Neuronal stem cell (in vitro differentiated cells): ENCODE data around the gene PGP.
A peak's percentile ranks its signal among the peaks of the same experiment; 100 is the strongest.
"Not testable (repeated sequence)": the region's sequence is repeated elsewhere in the genome, so short reads cannot be mapped to it uniquely, and the experiment has no call there.

ENCODE experiments used
- DNase-seq: peaks from one replicate; pipeline ENCODE4 v3.0.0-alpha.2; 2013; ENCODE audit warnings: low spot score
- H2AFZ ChIP-seq: one replicate; pipeline ENCODE4 v1.6.1; 2013; ENCODE audit warnings: mild to moderate bottlenecking, low read length, inconsistent platforms
- H2AK5ac ChIP-seq: 2 replicates; pipeline ENCODE4 v1.6.1; 2013; ENCODE audit warnings: low read depth, mild to moderate bottlenecking, inconsistent platforms, low read length, moderate library complexity, mixed read lengths
- H2BK120ac ChIP-seq: 2 replicates; pipeline ENCODE4 v1.6.1; 2013; ENCODE audit warnings: low read depth, mild to moderate bottlenecking, inconsistent platforms, low read length, moderate library complexity, mixed read lengths
- H2BK12ac ChIP-seq: one replicate; pipeline ENCODE4 v1.6.1; 2013; ENCODE audit warnings: low read length, inconsistent platforms
- H2BK15ac ChIP-seq: 2 replicates; pipeline ENCODE4 v1.6.1; 2013; ENCODE audit warnings: mild to moderate bottlenecking, low read length, inconsistent platforms, mixed read lengths
- H2BK5ac ChIP-seq: one replicate; pipeline ENCODE4 v1.6.1; 2013; ENCODE audit warnings: inconsistent platforms, mild to moderate bottlenecking, low read length, moderate library complexity
- H3K14ac ChIP-seq: one replicate; pipeline ENCODE4 v1.6.1; 2013; ENCODE audit warnings: low read length, inconsistent platforms
- H3K18ac ChIP-seq: 2 replicates; pipeline ENCODE4 v1.6.1; 2013; ENCODE audit warnings: low read length, inconsistent platforms
- H3K23ac ChIP-seq: 2 replicates; pipeline ENCODE4 v1.6.1; 2013; ENCODE audit warnings: low read depth, mild to moderate bottlenecking, mixed read lengths, low read length, inconsistent platforms; ENCODE audit not compliant: poor library complexity
- H3K27ac ChIP-seq: replicated peaks from 3 replicates; pipeline ENCODE4 v1.5.1; 2013; ENCODE audit warnings: low read length, inconsistent platforms
- H3K27me3 ChIP-seq, 3 experiments: 2 replicates each; pipeline ENCODE4 v1.6.1; 2013; ENCODE audit warnings: low read length in 3 of 3, mild to moderate bottlenecking in 2 of 3, inconsistent platforms in 1 of 3, low read depth in 1 of 3, mixed read lengths in 1 of 3, moderate library complexity in 1 of 3; ENCODE audit not compliant: control insufficient read depth in 3 of 3, insufficient read depth in 3 of 3
- H3K36me3 ChIP-seq, 2 donors: replicated peaks in 1 of 2; 2 replicates each; pipeline ENCODE4 v1.6.1; 2013; ENCODE audit warnings: low read length in 2 of 2; ENCODE audit not compliant: control insufficient read depth in 2 of 2, insufficient read depth in 2 of 2
- H3K4ac ChIP-seq: 2 replicates; pipeline ENCODE4 v1.6.1; 2013; ENCODE audit warnings: inconsistent platforms, mild to moderate bottlenecking, low read length, moderate library complexity
- H3K4me1 ChIP-seq, 2 donors: 1 replicate in 1 of 2; 2 replicates in 1 of 2; pipeline ENCODE4 v1.6.1; 2013; ENCODE audit warnings: low read length in 2 of 2, low read depth in 1 of 2; ENCODE audit not compliant: control insufficient read depth in 2 of 2, insufficient read depth in 1 of 2
- H3K4me2 ChIP-seq: one replicate; pipeline ENCODE4 v1.6.1; 2013; ENCODE audit warnings: mild to moderate bottlenecking, low read length, inconsistent platforms; ENCODE audit not compliant: insufficient read depth, poor library complexity, severe bottlenecking
- H3K4me3 ChIP-seq, 2 donors: 2 replicates each; pipeline ENCODE4 v1.5.1; 2013; ENCODE audit warnings: low read length in 2 of 2, mild to moderate bottlenecking in 2 of 2, inconsistent platforms in 1 of 2, moderate library complexity in 1 of 2
- H3K79me1 ChIP-seq: one replicate; pipeline ENCODE4 v1.6.1; 2013; ENCODE audit warnings: low read depth, mild to moderate bottlenecking, inconsistent platforms, low read length, moderate library complexity
- H3K9ac ChIP-seq: one replicate; pipeline ENCODE4 v1.6.1; 2013; ENCODE audit warnings: mild to moderate bottlenecking, low read depth, low read length, inconsistent platforms; ENCODE audit not compliant: poor library complexity
- H3K9me3 ChIP-seq, 2 donors: replicated peaks in 1 of 2; 2 replicates each; pipeline versions ENCODE3 to v1.6.1; 2013; ENCODE audit warnings: low read length in 2 of 2, mild to moderate bottlenecking in 2 of 2, inconsistent platforms in 1 of 2, low read depth in 1 of 2, mixed read lengths in 1 of 2, moderate library complexity in 1 of 2; ENCODE audit not compliant: control insufficient read depth in 2 of 2, insufficient read depth in 1 of 2
- H4K8ac ChIP-seq: one replicate; pipeline ENCODE4 v1.6.1; 2013; ENCODE audit warnings: low read depth, mild to moderate bottlenecking, inconsistent platforms, low read length, moderate library complexity
- H4K91ac ChIP-seq: one replicate; pipeline ENCODE4 v1.6.1; 2013; ENCODE audit warnings: low read length, low read depth, mild to moderate bottlenecking, inconsistent platforms; ENCODE audit not compliant: poor library complexity
- WGBS, 2 donors: extraction: QIAGEN DNeasy Blood & Tissue Kit; methylation state at CpG; one replicate each; pipeline ENCODE4 v1.1.7; 2013; ENCODE audit warnings: missing lambda C conversion rate in 2 of 2, mixed read lengths in 1 of 2; ENCODE audit not compliant: insufficient read length in 2 of 2, insufficient replicate concordance in 1 of 2; ENCODE audit errors: extremely low coverage in 2 of 2; 5-methylcytosine and 5-hydroxymethylcytosine counted together

The PGP gene

DNA sequence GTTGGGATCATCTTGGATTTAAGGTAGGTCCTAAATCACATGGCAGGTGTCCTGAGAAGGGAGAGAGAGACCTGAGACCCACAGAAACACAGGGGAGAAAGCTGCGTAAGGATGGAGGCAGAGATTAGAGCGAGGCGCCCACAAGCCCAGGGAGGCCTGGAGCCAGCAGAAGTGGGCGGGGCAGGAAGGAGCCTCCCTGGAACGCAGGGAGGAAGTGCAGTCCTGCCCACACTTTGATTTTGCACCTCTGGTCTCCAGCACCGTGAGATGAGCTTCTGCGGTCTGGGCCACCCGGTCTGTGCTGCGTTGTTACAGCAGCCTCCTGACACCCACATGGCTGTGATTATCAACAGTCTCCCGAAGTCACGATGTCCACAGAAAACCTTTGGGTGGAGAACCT, 28.0 kb upstream of the PGP start:
- peaks cover 42 to 82% of the 10 kb centered on the region in 2 donors for H3K36me3 ChIP-seq
- WGBS, 2 donors = no CpG with 5 or more reads among the region's 11 CpGs

DNA sequence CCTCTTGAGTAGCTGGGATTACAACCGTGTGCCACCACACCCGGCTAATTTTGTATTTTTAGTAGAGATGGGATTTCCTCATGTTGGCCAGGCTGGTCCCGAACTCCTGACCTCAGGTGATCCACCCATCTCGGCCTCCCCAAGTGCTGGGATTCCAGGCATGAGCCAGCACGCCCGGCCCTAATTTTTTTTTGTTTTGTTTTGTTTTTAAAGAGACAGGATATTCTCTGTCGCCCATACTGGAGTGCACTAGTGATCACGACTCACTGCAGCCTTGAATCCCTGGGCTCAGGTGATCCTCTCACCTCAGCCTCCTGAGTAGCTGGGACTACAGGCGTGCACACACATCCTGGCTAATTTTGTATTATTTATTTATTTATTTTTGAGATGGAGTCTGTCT, 25.7 kb upstream of the PGP start:
- H3K9ac ChIP-seq, H4K8ac ChIP-seq, H3K23ac ChIP-seq, H3K18ac ChIP-seq, H3K4me2 ChIP-seq, H3K14ac ChIP-seq, H3K27ac ChIP-seq, H3K9me3 ChIP-seq, H2AFZ ChIP-seq, H3K4ac ChIP-seq, H2BK120ac ChIP-seq, H4K91ac ChIP-seq, H3K4me3 ChIP-seq, DNase-seq, H3K79me1 ChIP-seq, H2AK5ac ChIP-seq, H2BK5ac ChIP-seq, H2BK12ac ChIP-seq, H2BK15ac ChIP-seq: not testable (repeated sequence)
- peaks cover 0 to 16% of the 10 kb centered on the region in 2 donors for H3K4me1 ChIP-seq
- peaks cover 0 to 22% (median 7%) of the 10 kb centered on the region in 3 experiments for H3K27me3 ChIP-seq
- no CpG with 5 or more reads among the region's 9 CpGs for WGBS, 2 donors
- H3K36me3 ChIP-seq = peaks cover 33 to 73% of the 10 kb centered on the region in 2 donors

More for the DNA sequence above, 28.0 kb upstream of the PGP start:
- Histone ChIP-seq H3K4ac (no peak overlapping the region), H3K4me2 (no peak overlapping the region), H3K14ac (no peak overlapping the region), H4K91ac (no peak overlapping the region), H3K23ac (no peak overlapping the region), H3K9me3 (no peaks in the 10 kb centered on the region), H3K27me3 (peaks cover 0 to 4% (median under 1%) of the 10 kb centered on the region in 3 experiments), H3K27ac (no peak overlapping the region), H4K8ac (no peak overlapping the region), H2BK120ac (no peak overlapping the region), H2BK5ac (no peak overlapping the region), H3K9ac (no peak overlapping the region), H3K18ac (no peak overlapping the region), H3K79me1 (peaks cover 5% of the 10 kb centered on the region), H2BK12ac (no peak overlapping the region), H2AFZ (no peak overlapping the region), H3K4me1 (peaks cover 0 to 6% of the 10 kb centered on the region in 2 donors), H3K4me3 (no peak overlapping the region), H2AK5ac (no peak overlapping the region), H2BK15ac (no peak overlapping the region)
- DNase-seq = no peak

DNA sequence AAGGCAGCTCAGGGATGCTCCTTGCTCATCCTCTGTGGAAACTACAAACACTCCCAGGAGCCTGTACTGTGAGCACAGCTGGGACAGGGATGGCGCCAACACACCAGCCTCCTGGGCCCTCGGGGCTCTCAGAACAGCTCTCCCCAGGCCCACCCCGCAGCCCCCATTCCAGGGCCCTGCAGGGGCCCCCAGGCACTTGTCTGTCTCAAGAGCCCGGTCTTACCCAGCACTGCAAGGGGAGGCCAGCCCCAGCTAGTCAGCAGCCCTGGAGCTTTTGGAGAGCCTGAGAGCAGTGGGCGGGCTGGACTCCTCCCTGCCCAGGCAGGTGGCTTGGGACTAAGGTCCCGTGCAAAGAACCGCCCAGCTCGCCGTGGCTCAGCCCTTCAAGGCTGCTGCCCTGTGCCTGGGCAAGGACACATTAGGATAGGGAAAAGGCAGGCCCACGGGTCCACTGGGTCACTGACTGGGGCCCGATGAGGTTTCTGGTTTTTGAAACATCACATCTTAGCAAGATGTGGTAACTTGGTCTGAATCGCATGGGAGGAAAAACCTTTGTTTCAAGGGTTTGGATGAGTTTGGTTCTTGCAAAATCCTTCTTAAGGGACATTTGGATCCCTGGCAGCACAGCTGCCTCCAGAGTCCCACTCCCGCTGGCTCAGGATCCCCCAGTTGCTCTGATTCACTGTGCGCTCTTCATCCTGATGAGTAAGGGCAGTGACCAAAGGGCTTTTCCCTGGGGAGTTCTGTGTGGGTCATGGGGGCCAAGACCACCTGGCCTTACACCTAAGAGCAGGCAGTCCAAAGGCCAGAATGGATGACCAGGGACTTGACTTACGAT, 24.4 kb upstream of the PGP start:
- H3K14ac ChIP-seq = peak overlapping the region; percentile 21
- peak overlapping the region; percentile 46 for H2AK5ac ChIP-seq
- no peak overlapping the region for H2AFZ ChIP-seq
- H3K4me2 ChIP-seq = no peak overlapping the region
- peaks cover 30 to 72% of the 10 kb centered on the region in 2 donors for H3K36me3 ChIP-seq
- H2BK120ac ChIP-seq = no peak overlapping the region
- WGBS, 2 donors = no CpG with 5 or more reads among the region's 15 CpGs
- peak overlapping the region; percentile 38 for H3K18ac ChIP-seq
- no peak overlapping the region for H4K91ac ChIP-seq
- H3K27me3 ChIP-seq = peaks cover 0 to 22% (median 7%) of the 10 kb centered on the region in 3 experiments
- no peak overlapping the region for H3K27ac ChIP-seq
- DNase-seq = no peak
- no peak overlapping the region for H3K4ac ChIP-seq
- H2BK5ac ChIP-seq = no peak overlapping the region
- H4K8ac ChIP-seq = no peak overlapping the region
- H2BK12ac ChIP-seq = no peak overlapping the region
- H3K79me1 ChIP-seq = peaks cover 10% of the 10 kb centered on the region
- no peak overlapping the region for H3K4me3 ChIP-seq
- H3K9me3 ChIP-seq = peaks cover 0 to 1% of the 10 kb centered on the region in 2 donors
- no peak overlapping the region for H2BK15ac ChIP-seq
- H3K4me1 ChIP-seq = peaks cover 0 to 16% of the 10 kb centered on the region in 2 donors
- H3K9ac ChIP-seq = no peak overlapping the region
- H3K23ac ChIP-seq = peak overlapping the region; percentile 93

DNA sequence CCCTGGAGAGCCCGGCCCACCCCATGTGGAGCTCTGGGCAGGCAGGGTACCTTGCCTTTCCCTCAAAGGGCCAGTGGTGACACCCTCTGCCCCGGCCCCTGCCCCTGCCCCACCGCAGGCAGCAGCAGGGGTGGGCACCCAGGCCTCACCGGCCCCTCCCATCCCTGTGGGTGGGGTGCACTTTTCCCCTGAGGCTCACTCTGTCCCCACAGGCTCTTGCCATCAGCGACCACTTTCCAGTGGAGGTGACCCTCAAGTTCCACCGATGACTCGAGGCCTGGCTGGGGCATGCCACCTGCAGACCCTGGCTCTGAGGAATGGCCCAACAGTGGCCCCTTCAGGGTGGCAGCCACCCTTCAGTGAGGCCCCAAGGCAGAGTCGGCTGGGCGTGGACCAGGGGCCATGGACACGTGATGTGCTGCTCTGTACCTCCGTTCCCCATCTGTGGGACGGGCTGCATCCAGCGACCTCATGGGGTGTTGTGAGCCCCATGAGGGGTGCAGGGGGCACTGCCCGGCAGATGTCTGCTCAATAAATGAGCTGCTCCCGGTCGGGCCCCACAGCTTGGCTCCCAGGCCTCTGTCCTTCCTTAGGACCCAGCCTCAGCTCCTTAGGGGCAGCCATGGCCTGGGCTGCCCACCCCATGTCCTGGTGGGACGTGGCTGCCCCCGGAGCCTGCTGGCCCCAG, 23.7 kb upstream of the PGP start:
- peaks cover 0 to 22% (median 7%) of the 10 kb centered on the region in 3 experiments for H3K27me3 ChIP-seq
- H3K4ac ChIP-seq = no peak overlapping the region
- H3K79me1 ChIP-seq = peaks cover 11% of the 10 kb centered on the region
- peaks cover 28 to 72% of the 10 kb centered on the region in 2 donors for H3K36me3 ChIP-seq
- H4K91ac ChIP-seq = no peak overlapping the region
- H2BK120ac ChIP-seq = no peak overlapping the region
- no CpG with 5 or more reads among the region's 18 CpGs for WGBS, 2 donors
- peak overlapping the region; percentile 77 for H3K9ac ChIP-seq
- H2BK12ac ChIP-seq = no peak overlapping the region
- peak overlapping the region; percentile 37 for H2BK15ac ChIP-seq
- H3K18ac ChIP-seq = peak overlapping the region; percentile 85
- DNase-seq = no peak
- H3K23ac ChIP-seq = peak overlapping the region; percentile 93
- no peak overlapping the region for H2AFZ ChIP-seq
- peaks cover 0 to 16% of the 10 kb centered on the region in 2 donors for H3K4me1 ChIP-seq
- H3K27ac ChIP-seq = no peak overlapping the region
- H2AK5ac ChIP-seq = peak overlapping the region; percentile 84
- H4K8ac ChIP-seq = no peak overlapping the region
- H2BK5ac ChIP-seq = peak overlapping the region; percentile 53
- peak overlapping the region; percentile 89 for H3K14ac ChIP-seq
- no peak overlapping the region for H3K4me3 ChIP-seq
- no peak overlapping the region for H3K4me2 ChIP-seq
- peaks cover 0 to 1% of the 10 kb centered on the region in 2 donors for H3K9me3 ChIP-seq
